Measurements from ENCODE around the gene KRT80. TPM values are rescaled to one million over a fixed set of nuclear protein-coding genes. Genes with fewer than 3 reads are reported as not detected.
A peak's percentile ranks its signal among the peaks of the same experiment; 100 is the strongest.
"Not testable (repeated sequence)": the region's sequence is repeated elsewhere in the genome, so short reads cannot be mapped to it uniquely, and the experiment has no call there.

KRT80 gene
- polyA plus RNA-seq (2012; ENCODE audit: missing spikeins) = not detected

- FAIRE-seq (no peak), DNase-seq (ENCODE audit: insufficient read length) (no peak)
- TF ChIP-seq POLR2A (IDR thresholded peaks at IDR 0.05; ENCODE audit: low read depth, low read length) (no peak), POLR2AphosphoS5 (IDR thresholded peaks at IDR 0.05; ENCODE audit: low read depth, low read length) (no peak), TAF1 (IDR thresholded peaks at IDR 0.05; ENCODE audit: borderline replicate concordance, low read depth, low read length) (no peak)
These were observed at the start of gene KRT80 for GRCh38 chr12:52191841-52192791. KRT80 (minus strand) TSS chr12:52192014; CDS start chr12:52191902, 112 bp downstream.

GRCh38 chr12:52241205-52241842 is 49.5 kb upstream of the KRT80 start:
- no peak for TF ChIP-seq TAF1 (IDR thresholded peaks at IDR 0.05; ENCODE audit: borderline replicate concordance, low read depth, low read length)
- TF ChIP-seq POLR2AphosphoS5 (IDR thresholded peaks at IDR 0.05; ENCODE audit: low read depth, low read length) = no peak
- TF ChIP-seq POLR2A (IDR thresholded peaks at IDR 0.05; ENCODE audit: low read depth, low read length) = no peak
- FAIRE-seq = peak; percentile 21
- no peak for DNase-seq (ENCODE audit: insufficient read length)

- not testable (repeated sequence) for FAIRE-seq; DNase-seq (ENCODE audit: insufficient read length)
These were observed 48.4 kb upstream of the KRT80 start for GRCh38 chr12:52240247-52240646.

- no peak for TF ChIP-seq TAF1 (IDR thresholded peaks at IDR 0.05; ENCODE audit: borderline replicate concordance, low read depth, low read length)
- no peak for TF ChIP-seq POLR2AphosphoS5 (IDR thresholded peaks at IDR 0.05; ENCODE audit: low read depth, low read length)
- TF ChIP-seq POLR2A (IDR thresholded peaks at IDR 0.05; ENCODE audit: low read depth, low read length) = no peak
- DNase-seq (ENCODE audit: insufficient read length) (no peak), FAIRE-seq (no peak)
These were observed 48.0 kb upstream of the KRT80 start for GRCh38 chr12:52239767-52240166.

- FAIRE-seq = peak; percentile 42
- TF ChIP-seq POLR2AphosphoS5 (IDR thresholded peaks at IDR 0.05; ENCODE audit: low read depth, low read length) (no peak), TAF1 (IDR thresholded peaks at IDR 0.05; ENCODE audit: borderline replicate concordance, low read depth, low read length) (no peak), POLR2A (IDR thresholded peaks at IDR 0.05; ENCODE audit: low read depth, low read length) (no peak)
- no peak for DNase-seq (ENCODE audit: insufficient read length)
These were observed 47.3 kb upstream of the KRT80 start for GRCh38 chr12:52238916-52239646.

GRCh38 chr12:52238207-52238840 is 46.5 kb upstream of the KRT80 start:
- FAIRE-seq (no peak), DNase-seq (ENCODE audit: insufficient read length) (no peak)
- TF ChIP-seq POLR2AphosphoS5 (IDR thresholded peaks at IDR 0.05; ENCODE audit: low read depth, low read length) (no peak), TAF1 (IDR thresholded peaks at IDR 0.05; ENCODE audit: borderline replicate concordance, low read depth, low read length) (no peak), POLR2A (IDR thresholded peaks at IDR 0.05; ENCODE audit: low read depth, low read length) (no peak)

GRCh38 chr12:52236386-52237050 is 44.7 kb upstream of the KRT80 start:
- FAIRE-seq = no peak
- no peak for TF ChIP-seq TAF1 (IDR thresholded peaks at IDR 0.05; ENCODE audit: borderline replicate concordance, low read depth, low read length)
- no peak for TF ChIP-seq POLR2A (IDR thresholded peaks at IDR 0.05; ENCODE audit: low read depth, low read length)
- no peak for TF ChIP-seq POLR2AphosphoS5 (IDR thresholded peaks at IDR 0.05; ENCODE audit: low read depth, low read length)
- no peak for DNase-seq (ENCODE audit: insufficient read length)

- TF ChIP-seq POLR2AphosphoS5 (IDR thresholded peaks at IDR 0.05; ENCODE audit: low read depth, low read length) = no peak
- TF ChIP-seq TAF1 (IDR thresholded peaks at IDR 0.05; ENCODE audit: borderline replicate concordance, low read depth, low read length) = no peak
- TF ChIP-seq POLR2A (IDR thresholded peaks at IDR 0.05; ENCODE audit: low read depth, low read length) = no peak
- FAIRE-seq (no peak), DNase-seq (ENCODE audit: insufficient read length) (no peak)
These were observed 44.1 kb upstream of the KRT80 start for GRCh38 chr12:52235822-52236361.

- TF ChIP-seq POLR2A (IDR thresholded peaks at IDR 0.05; ENCODE audit: low read depth, low read length) (no peak), TAF1 (IDR thresholded peaks at IDR 0.05; ENCODE audit: borderline replicate concordance, low read depth, low read length) (no peak)
- FAIRE-seq (no peak), DNase-seq (ENCODE audit: insufficient read length) (no peak)
These were observed 43.4 kb upstream of the KRT80 start for GRCh38 chr12:52235001-52235764.

Data from GM12892 (cell line).